GM21786 (cell line): ENCODE data around the gene DQX1.

Source experiments
- ATAC-seq: cut with Tn5 transposase; IDR thresholded peaks from one replicate; pipeline ENCODE4 v1.9.1; 2021; ENCODE audit not compliant: unreplicated experiment

The DQX1 gene

DNA sequence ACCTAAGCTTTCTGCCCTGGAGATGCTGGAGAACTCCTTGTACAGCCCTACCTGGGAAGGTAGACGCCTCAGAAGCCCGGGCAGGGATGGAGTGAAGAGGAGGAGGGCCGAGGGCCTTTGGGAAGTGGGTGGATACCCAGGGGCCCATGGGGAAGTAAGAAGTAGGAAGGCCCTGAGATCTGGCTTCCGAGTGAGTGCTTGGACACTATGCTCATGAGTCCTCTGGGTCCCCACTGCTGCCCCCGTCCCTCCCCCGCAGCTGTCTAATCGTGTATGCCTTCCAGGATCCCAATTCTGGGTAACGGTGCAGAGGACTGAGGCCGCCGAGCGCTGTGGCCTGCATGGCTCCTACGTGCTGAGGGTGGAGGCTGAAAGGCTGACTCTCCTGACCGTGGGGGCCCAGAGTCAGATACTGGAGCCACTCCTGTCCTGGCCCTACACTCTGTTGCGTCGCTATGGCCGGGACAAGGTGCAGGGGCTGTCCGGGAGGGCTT is 29.6 kb upstream of the DQX1 start:
- ATAC-seq: no peak

DNA sequence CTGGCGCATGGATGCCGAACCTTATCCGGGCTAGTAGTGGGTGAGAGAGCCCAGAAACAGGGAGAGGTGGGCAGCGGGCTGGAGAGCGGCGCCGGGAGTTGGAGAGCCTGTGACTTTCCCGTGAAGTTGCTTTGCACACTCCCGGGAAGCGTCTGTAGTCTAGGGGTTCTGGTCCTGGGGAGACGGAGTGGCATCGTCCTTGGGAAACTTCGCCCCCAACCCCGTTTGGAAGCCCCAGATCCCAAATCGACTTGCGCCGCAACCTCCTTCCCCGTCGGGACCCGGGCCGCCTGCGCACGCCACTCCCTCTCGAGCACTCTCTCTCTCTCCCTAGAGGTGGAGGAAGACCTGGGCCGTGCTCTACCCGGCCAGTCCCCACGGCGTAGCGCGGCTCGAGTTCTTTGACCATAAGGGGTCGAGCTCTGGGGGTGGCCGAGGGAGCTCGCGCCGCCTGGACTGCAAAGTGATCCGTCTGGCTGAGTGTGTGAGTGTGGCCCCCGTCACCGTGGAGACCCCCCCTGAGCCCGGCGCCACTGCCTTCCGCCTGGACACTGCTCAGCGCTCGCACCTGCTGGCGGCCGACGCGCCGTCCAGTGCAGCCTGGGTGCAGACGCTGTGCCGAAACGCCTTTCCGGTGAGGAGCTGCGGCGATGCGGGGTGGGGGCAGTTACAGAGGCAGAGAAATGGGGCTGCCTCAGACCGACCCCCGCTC is 28.9 kb upstream of the DQX1 start:
- peak; percentile 36 for ATAC-seq

DNA sequence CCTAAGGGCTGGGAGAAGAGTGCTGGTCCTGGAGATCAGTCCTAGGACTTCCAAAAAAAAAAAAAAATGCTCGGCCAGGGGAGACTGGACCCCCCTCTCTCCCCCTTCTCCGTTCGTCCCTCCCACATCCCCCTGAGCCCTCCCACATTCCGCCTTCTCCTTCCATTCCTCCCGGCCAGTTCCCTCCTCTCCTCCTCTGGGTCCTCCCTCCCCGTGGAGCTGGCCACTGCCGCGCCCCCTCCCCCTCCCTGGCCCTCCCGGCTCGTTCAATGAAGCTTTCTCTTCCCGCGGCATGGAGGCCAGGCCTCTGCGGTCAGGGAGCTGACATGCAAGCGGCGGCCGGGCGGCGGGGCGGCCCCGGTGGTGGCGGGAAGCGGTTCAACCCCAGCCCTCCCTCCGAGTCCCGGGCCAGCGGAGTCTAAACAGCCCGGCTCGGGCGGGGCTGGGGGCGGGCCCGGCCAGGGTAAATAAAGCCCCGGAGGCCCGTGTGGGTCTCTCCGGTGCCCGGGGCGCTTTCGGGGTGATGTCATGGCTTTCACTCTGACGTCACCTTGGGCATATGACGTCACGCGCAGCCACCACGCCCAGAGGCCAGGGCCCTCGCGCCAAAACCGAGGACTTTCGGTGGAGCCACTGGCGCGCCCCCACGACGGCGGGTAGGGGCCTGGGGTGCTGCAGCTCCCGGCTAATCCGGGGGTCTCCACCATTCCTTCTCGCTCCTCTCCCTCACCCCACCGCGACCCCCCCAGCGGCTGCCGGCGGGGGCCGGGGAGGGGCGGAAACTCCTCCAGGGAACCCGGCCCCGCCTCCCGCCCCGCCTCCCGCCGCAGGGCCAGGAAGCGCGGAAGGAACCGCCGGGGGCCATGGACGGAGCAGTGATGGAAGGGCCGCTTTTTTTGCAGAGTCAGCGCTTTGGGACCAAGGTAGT is 28.1 kb upstream of the DQX1 start, which contains the start of the genes DOK1 and LOXL3:
Gene DOK1, plus strand, starts transcription at position 829 of the 928 bp plus-strand sequence. Its CDS starts 35 bp downstream, at position 864.
Gene LOXL3, minus strand, starts transcription at position 51 of the 928 bp plus-strand sequence. CDS start 1,308 bp downstream, outside the sequence.
- ATAC-seq: peak; percentile 39

DNA sequence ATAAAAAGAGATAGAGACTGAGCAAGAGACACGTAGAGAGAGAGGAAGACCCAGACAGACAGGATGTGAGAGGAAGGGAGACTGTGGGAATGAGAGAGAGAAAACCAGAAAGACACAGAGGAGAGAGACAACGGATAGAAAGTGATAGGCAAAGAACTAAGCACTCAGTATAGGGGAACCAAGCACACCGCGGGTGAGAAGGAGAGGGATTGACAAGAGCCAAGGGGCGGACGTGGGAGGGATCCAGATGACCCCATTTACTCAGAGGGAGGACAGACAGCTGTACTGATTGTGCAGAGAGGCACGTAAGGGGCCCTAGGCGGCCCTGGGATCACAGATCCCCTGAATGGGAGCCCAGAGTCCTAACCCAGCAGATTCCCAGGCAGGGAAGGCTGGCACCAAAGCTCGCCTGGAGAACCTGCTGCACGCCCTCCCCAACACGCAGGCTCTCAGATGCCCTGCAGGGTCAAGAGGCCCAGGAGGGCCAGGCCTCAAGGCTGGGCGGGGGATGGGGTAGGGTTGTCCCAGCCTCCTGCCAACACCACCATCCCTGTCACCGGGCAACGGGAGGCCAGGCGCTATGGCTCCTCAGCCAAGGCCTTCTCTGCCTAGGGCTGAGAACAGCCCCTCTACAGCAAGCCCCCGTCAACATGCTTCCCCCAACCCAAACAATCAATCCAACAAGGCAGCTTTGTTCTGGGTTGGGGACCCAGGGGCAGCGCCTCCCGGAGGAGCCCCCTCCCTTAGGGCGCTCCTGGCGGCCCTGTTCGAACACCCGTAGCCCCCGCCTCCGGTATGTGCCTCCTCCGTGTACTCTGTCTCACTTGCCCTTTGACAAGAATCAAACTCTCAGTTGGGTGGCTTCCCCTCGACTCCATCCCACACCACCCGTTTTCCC is 27.1 kb upstream of the DQX1 start:
- no peak for ATAC-seq

DNA sequence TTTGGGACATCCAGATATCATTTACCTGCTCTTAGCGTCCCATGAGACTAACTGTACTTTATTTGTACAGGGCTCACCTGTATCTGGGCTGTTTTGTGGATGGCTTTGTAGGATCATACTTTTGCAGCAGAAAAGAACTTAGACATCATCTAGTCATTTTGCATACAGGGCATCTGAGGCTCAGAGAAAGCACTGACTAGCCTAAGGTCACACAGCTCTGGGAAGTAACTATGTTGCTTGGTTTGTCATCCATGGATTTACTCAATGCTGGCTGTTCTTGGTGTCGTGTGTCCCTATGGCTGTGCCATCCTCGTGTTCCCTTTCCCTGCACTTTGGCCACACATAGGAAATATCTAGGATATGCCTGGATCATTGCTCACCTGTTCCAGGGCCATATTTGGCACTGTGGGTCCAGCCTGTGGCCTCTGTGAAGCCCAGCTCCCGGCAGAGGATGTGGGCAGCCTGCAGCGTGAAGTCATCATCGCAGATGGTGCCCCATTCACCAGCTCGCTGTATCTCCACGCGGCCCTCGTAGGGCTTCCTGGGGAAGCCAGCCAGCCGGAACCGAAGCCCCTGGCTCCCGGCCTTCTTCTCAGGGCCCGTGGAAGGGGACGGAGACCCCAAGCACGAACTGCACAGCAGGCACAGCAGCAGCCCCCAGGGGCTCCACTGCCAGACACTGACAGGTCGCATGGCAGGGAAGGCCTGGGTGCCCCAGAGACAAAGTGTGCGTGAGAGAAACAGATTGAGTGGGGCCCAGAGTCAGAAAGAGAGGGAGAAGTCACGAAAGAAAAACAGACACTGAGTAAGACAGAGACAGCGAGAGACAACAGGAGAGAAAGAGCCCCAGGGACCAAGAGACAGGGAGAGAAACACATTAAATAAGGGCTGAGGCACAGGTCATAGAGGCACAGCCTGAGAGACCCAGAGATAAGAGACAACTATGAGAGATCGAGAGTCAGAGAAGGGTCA is 26.2 kb upstream of the DQX1 start:
- ATAC-seq: no peak

DNA sequence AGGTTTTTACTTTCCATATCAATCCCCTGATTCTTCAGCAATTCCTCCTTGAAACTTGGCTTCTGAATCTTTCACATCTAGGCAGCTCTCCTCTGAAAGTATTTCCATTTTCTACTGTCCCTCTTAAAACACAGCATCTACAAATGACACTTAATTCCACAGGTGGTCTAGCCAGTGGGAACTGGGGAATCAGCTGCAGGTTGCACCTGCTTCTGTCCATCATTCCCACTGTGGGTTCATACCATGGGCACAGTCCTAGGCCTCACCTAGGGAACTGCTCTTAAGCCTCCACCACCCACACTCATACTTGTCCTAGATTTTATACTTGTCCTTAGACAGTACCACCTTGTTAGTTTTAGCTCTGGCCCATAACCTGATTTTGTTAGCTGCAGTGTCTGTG is 25.5 kb upstream of the DQX1 start:
- no peak for ATAC-seq

DNA sequence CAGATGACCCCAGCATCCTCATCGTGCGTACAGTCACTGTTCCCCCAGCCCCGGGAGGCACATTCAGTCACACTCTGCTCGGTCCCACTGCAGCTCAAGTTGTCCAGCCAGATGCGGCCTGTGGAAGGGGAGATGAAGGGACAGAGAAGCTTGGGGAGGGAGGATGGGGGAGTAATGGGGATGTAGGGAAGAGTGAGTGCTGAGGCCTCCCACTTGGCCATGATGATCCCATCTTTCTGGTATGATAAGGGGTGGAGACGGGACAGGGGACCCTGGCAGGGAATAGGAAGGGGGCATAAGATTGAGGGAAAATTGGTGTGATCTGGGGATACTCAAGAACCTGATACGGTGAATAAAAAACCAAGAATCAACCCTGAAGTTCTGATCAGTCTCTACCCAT is 24.2 kb upstream of the DQX1 start:
- no peak for ATAC-seq

DNA sequence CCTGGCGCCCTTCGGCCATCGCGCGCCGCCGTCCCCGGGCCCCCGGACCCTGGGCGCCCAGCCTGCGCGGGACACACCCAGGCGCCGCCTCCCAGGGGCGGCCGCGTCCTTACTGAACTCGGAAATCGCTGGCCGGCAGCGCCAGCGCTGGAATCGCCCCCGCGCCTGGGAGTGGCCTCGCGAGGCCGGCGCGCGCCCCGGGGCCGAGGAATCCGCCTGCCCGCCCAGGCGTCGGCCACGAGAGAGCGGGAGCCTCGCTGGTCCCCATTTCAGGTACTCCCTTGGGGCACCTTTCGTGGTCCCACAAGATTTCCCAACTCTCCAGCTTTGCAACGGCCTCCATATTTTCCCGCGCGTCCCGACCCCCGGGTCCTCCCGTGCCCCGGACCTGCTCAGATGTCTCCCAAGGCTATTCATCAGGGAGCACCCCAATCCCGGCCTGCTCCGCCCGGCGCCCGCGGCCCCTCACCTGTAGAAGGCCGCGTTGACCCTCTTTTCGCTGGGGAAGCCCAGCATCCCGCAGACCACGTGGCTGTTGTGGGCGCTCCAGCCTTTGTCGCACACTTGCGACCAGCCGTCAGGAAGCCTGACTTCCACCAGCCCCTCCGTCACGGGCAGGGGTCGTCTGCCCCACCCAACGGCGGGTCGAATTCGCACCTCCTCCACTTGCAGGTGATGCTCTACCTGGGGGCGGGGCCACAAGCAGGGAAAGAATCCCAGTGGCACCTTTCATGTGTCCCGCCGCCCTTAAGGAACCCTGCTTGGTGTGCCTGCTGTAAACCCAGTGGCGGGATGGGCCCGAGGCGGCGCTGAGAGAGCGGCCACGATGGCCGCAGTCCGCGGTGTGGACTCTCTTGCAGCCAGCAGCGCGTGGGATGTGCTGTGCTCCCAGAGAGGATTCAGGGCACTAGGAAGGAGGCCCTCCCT is 23.1 kb upstream of the DQX1 start:
- no peak for ATAC-seq

DNA sequence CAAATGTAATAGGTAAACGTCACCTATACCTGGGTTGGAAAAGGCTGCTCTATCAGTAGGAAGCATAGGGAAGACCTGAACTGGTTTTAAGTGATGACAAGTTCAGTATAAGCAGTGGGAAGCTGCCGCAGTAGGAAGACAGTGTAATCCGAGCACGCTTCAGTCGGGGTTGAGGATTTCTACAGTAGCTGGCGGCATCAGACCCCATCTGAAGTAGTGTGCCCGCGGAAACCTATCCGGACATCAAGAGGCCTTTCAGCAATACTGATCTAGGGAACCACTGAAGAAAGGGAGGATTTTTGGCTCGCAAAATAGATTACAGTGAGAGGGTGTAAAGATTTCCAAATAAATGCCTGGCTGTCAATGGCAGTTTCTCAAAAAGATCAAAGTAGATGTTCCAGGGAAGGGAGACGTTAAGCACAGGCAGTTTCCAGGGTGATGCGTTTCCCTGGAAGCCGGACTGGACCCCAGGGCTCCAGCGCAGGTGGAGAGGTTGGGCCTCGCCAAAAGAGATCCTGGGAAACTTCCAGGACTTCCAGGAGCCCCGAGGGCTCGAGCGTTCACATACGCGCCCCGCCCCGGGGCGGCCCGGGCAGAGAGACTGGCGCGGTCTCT is 22.4 kb upstream of the DQX1 start:
- no peak for ATAC-seq

DNA sequence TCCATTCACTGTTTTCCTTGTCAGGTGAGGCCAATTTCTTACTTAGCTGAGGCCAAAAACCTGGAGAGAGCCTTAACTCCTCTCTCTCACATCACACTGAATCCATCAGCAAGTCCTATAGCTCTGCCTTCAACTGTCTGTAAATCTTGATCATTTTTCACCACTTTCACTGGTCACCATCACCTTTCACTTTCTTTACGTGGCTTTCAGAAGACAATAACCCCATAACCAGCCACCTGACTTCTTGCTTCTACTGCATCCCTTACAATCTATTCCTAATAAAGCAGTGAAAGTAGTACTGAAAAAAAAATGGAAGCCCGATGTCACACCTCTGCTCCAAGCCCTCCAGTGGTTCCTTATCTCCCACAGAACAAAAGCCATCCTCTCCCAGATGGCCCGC is 20.0 kb upstream of the DQX1 start:
- ATAC-seq: no peak

DNA sequence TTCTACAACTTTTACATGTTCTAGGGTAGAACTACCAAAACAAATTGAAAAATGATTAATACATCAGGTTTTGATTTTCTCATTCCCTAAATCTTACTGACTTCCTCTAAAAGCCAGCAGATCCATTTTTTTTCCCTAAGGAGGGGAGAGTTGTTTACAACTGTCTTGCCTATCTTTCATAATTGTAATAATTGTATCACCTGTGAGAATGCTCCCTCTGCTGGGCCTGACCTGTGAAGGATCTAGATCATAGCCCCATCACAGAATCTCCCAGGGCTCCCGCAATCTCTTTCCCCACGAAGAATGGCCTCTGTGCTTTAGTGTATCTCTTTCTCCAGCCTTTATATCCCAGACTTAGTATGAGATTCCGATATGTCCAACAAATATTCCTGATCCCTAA is 18.6 kb upstream of the DQX1 start:
- ATAC-seq: no peak

DNA sequence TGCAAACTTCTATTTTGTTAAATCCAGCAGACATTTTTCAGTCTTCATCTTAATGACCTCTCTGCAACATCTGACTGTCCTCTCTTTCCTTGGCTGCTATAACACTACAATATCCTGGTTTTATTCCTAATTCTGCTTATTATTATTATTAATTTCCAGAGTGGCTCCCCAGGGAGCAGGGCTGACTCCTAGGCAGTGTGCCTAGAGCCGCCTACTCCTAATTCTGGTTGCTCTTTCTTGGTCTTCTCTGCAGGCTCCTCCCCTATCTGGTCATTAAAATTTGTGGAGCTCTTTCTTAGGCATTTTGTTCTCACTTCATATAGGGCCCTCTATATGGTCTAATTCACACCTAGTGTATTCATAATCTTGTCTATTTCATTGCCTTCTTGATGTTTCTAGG is 16.9 kb upstream of the DQX1 start:
- no peak for ATAC-seq

DNA sequence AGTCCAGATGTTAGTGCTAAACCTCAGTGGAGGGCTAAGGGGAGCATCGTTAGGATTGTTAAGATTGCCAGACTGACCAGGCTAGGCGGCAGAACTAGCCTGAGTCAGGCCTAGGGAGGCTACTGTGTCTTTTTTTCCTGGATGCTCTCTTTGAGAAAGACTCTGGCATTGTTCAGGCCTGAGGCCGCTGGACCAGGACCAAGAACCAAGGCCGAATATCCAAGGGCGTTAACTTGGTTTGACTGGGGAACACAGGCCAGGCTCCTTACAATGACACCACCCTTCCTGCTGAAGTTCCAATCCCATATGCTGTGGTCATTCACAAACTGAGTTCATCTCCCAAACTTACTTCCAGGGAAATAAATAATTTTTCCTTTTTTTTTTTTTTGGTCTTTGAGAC is 14.3 kb upstream of the DQX1 start:
- ATAC-seq: no peak

DNA sequence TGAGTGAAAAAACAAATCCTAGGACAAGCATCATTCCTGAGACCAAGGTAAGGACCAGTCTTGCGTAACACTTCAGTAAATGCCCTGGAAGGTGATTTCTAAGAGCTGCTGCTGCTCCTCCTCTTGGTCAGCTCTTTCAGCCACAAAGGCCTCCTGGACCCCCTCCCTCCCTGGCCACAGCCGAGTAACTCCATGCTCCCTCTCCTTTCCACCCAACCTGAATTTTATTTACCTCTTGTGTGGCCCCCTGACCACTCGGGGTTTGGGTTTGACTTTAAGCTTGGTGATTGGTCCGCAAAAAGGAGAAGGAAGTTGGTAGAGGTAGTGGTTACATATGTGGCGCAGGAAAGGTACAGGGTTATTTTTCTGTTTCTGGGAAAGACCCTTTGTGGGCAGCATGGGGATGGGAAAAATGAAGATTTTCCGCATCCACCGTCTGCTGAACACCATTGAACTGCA is 12.9 kb upstream of the DQX1 start:
- no peak for ATAC-seq

DNA sequence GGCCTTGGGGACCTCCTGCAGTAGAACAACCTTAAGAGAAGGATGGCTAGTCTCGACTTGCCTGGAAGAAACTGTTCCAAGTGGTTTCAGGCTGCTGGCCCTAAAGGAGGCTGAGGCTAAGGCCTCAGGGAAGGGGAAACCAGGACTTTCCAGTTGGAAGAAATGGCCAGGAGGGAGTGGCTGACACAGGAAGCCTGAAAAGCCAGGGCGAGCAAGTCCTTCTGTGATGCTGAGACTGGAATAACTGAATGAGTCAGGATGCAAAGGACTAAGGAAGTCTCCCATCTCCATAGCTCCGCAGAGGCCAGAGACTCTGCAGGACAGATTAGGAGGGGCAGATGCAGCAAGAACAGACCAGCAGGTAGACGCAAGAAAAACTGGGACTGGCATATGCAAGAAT is 11.1 kb upstream of the DQX1 start:
- ATAC-seq: no peak

DNA sequence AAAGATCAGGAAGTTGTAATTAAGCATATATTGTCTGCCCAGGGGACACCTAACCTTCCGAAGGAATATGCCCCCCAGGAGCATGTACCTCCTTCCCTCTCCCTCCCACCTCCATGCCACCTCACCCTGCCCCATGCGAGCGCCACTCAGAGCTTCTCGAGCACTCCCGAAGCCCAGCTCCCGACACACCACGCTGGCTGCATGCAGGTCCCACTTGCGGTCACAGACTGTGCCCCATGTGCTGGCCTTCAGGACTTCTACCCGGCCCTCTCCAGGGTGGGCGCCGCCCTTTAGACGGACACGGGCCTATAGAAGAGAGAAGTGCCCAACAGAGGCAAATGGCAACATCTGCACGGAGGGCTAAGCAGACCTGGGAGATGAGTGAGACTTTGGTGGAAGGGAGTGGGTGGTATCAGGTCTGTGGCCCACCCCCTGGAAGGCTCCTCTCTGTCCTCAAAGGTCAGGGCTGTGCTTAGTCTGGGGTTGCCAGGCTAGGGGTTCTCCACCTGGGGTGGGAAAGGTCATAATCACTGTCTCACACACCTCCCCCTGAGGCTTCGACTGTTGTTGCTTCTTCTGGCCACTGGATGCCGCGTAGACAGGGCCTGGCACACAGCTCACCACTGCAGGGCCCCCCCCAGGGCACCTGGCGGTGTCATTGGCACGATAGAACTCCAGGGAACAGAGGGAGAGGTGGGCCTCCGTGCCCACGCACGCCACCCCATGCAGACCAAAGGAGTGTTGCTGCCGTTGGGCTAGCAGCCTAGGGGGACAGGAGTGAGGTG is 10.3 kb upstream of the DQX1 start:
- no peak for ATAC-seq

DNA sequence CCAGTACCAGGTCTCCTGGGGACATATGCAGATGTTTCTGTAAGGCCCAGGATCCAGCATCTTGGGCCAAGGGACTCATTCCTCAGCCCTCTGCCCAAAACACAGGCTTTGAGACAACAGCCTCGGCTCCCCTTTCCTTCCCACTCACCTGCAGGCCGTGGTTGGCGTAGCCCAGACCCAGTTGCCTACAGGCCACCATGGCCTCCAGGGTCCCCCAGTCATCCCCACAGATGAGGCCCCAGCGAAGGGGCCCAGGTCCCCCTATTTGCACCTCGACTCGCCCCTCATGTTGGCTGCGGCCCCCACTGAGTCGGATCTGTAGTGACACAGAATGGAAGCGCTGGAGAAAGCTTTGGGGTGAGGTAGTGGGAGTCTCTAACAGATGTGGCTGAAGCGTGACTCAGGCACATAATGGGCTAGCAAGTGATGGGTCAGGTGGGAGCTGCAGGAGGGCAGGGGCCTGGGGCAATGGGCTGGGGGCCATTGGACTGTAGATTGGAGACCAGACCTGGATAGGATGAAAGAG is 9.5 kb upstream of the DQX1 start:
- no peak for ATAC-seq
